ENCODE data around the gene AOPEP.

DNA sequence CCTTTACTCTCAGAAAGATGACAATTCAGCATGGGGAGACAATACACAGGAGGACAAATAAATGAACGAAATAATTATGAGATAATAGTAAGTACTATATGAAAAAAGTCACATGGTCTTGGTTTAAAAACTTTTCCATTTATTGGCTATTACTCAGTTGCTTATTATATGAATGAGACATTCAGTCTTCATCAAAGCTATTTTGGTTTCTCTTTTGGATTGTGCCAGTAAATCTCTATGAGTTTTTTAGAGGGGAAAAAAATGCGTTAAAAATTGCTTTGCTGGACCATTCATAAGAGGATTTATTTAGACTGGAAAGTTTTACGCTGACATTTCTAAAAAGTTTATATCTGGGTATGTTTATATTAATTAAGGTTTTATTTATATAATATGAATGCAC is 137.7 kb downstream of the AOPEP start:
- TF ChIP-seq ZBTB7A (IDR thresholded peaks at IDR 0.05; ENCODE audit: low read depth) = no peak
- TF ChIP-seq, protein P1, sequence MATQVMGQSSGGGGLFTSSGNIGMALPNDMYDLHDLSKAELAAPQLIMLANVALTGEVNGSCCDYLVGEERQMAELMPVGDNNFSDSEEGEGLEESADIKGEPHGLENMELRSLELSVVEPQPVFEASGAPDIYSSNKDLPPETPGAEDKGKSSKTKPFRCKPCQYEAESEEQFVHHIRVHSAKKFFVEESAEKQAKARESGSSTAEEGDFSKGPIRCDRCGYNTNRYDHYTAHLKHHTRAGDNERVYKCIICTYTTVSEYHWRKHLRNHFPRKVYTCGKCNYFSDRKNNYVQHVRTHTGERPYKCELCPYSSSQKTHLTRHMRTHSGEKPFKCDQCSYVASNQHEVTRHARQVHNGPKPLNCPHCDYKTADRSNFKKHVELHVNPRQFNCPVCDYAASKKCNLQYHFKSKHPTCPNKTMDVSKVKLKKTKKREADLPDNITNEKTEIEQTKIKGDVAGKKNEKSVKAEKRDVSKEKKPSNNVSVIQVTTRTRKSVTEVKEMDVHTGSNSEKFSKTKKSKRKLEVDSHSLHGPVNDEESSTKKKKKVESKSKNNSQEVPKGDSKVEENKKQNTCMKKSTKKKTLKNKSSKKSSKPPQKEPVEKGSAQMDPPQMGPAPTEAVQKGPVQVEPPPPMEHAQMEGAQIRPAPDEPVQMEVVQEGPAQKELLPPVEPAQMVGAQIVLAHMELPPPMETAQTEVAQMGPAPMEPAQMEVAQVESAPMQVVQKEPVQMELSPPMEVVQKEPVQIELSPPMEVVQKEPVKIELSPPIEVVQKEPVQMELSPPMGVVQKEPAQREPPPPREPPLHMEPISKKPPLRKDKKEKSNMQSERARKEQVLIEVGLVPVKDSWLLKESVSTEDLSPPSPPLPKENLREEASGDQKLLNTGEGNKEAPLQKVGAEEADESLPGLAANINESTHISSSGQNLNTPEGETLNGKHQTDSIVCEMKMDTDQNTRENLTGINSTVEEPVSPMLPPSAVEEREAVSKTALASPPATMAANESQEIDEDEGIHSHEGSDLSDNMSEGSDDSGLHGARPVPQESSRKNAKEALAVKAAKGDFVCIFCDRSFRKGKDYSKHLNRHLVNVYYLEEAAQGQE (IDR thresholded peaks at IDR 0.05; ENCODE audit: low read depth) = no peak
